ENCODE results near the gene TCF7L1.
A peak's percentile ranks its signal among the peaks of the same experiment; 100 is the strongest.
"Not testable (repeated sequence)": the region's sequence is repeated elsewhere in the genome, so short reads cannot be mapped to it uniquely, and the experiment has no call there.

TCF7L1 gene

GRCh38 chr2:85310330-85310729 is 177.1 kb downstream of the TCF7L1 start:
- Mint-ChIP-seq H3K4me1 (peaks cover 42% of the 10 kb centered on the region), H3K27ac (ENCODE audit: low read depth) (peak overlapping the region; percentile 78)
- DNase-seq (ENCODE audit: low spot score in 2 of 2) = no peak

GRCh38 chr2:85312404-85312803 is 179.2 kb downstream of the TCF7L1 start:
- H3K9me3 Mint-ChIP-seq = no peaks in the 10 kb centered on the region
- H3K4me3 Mint-ChIP-seq = no peak overlapping the region
- peaks cover 30% of the 10 kb centered on the region for H3K36me3 Mint-ChIP-seq (ENCODE audit: insufficient read depth)
- DNase-seq (ENCODE audit: low spot score in 2 of 2) = no peak
- no peak overlapping the region for H3K27ac Mint-ChIP-seq (ENCODE audit: low read depth)
- no peak for ATAC-seq (replicated peaks; ENCODE audit: extremely low read depth, poor library complexity, severe bottlenecking)
- H3K4me1 Mint-ChIP-seq = peaks cover 40% of the 10 kb centered on the region
- no peaks in the 10 kb centered on the region for H3K27me3 Mint-ChIP-seq

More at GRCh38 chr2:85310330-85310729, 177.1 kb downstream of the TCF7L1 start:
- peaks cover 20% of the 10 kb centered on the region for H3K36me3 Mint-ChIP-seq (ENCODE audit: insufficient read depth)
- H3K4me3 Mint-ChIP-seq = peak overlapping the region; percentile 76
- no peak for ATAC-seq (replicated peaks; ENCODE audit: extremely low read depth, poor library complexity, severe bottlenecking)
- H3K9me3 Mint-ChIP-seq = no peaks in the 10 kb centered on the region
- peaks cover 5% of the 10 kb centered on the region for H3K27me3 Mint-ChIP-seq

- no peak for ATAC-seq (replicated peaks; ENCODE audit: extremely low read depth, poor library complexity, severe bottlenecking)
- Mint-ChIP-seq H3K36me3 (ENCODE audit: insufficient read depth) (peaks cover 41% of the 10 kb centered on the region), H3K4me3 (no peak overlapping the region), H3K4me1 (peaks cover 42% of the 10 kb centered on the region), H3K9me3 (no peaks in the 10 kb centered on the region), H3K27ac (ENCODE audit: low read depth) (no peak overlapping the region), H3K27me3 (no peaks in the 10 kb centered on the region)
- no peak for DNase-seq (ENCODE audit: low spot score in 2 of 2)
These were observed 181.7 kb downstream of the TCF7L1 start for GRCh38 chr2:85314884-85315242.

- H3K27me3 Mint-ChIP-seq; H3K4me3 Mint-ChIP-seq; DNase-seq (ENCODE audit: low spot score in 2 of 2); ATAC-seq (replicated peaks; ENCODE audit: extremely low read depth, poor library complexity, severe bottlenecking); H3K9me3 Mint-ChIP-seq; H3K27ac Mint-ChIP-seq (ENCODE audit: low read depth): not testable (repeated sequence)
- H3K4me1 Mint-ChIP-seq = peaks cover 47% of the 10 kb centered on the region
- peaks cover 47% of the 10 kb centered on the region for H3K36me3 Mint-ChIP-seq (ENCODE audit: insufficient read depth)
These were observed 182.7 kb downstream of the TCF7L1 start for GRCh38 chr2:85315921-85316320.

- peak overlapping the region; percentile 75 for H3K27ac Mint-ChIP-seq (ENCODE audit: low read depth)
- DNase-seq (ENCODE audit: low spot score in 2 of 2) (no peak), ATAC-seq (replicated peaks; ENCODE audit: extremely low read depth, poor library complexity, severe bottlenecking) (peak; percentile 63)
- H3K9me3 Mint-ChIP-seq = no peaks in the 10 kb centered on the region
- H3K4me3 Mint-ChIP-seq = peak overlapping the region; percentile 5
- peaks cover 72% of the 10 kb centered on the region for H3K4me1 Mint-ChIP-seq
- no peaks in the 10 kb centered on the region for H3K27me3 Mint-ChIP-seq
- peaks cover 64% of the 10 kb centered on the region for H3K36me3 Mint-ChIP-seq (ENCODE audit: insufficient read depth)
These were observed 185.3 kb downstream of the TCF7L1 start for GRCh38 chr2:85318222-85319074.

GRCh38 chr2:85319796-85320195 is 186.6 kb downstream of the TCF7L1 start:
- H3K4me1 Mint-ChIP-seq = peaks cover 75% of the 10 kb centered on the region
- H3K9me3 Mint-ChIP-seq = no peaks in the 10 kb centered on the region
- H3K4me3 Mint-ChIP-seq = peak overlapping the region; percentile 5
- H3K36me3 Mint-ChIP-seq (ENCODE audit: insufficient read depth) = peaks cover 74% of the 10 kb centered on the region
- peak overlapping the region; percentile 75 for H3K27ac Mint-ChIP-seq (ENCODE audit: low read depth)
- no peaks in the 10 kb centered on the region for H3K27me3 Mint-ChIP-seq
- no peak for ATAC-seq (replicated peaks; ENCODE audit: extremely low read depth, poor library complexity, severe bottlenecking)
- no peak for DNase-seq (ENCODE audit: low spot score in 2 of 2)

GRCh38 chr2:85323351-85323987 is 190.3 kb downstream of the TCF7L1 start:
- H3K27ac Mint-ChIP-seq (ENCODE audit: low read depth) = peak overlapping the region; percentile 23

GRCh38 chr2:85323988-85324367 is 190.8 kb downstream of the TCF7L1 start:
- Mint-ChIP-seq H3K27ac (ENCODE audit: low read depth) (peak overlapping the region; percentile 23), H3K4me3 (peak overlapping the region; percentile 91), H3K4me1 (peaks cover 93% of the 10 kb centered on the region), H3K36me3 (ENCODE audit: insufficient read depth) (peaks cover 91% of the 10 kb centered on the region)
- H3K27me3 Mint-ChIP-seq; ATAC-seq (replicated peaks; ENCODE audit: extremely low read depth, poor library complexity, severe bottlenecking); DNase-seq (ENCODE audit: low spot score in 2 of 2); H3K9me3 Mint-ChIP-seq: not testable (repeated sequence)

More at GRCh38 chr2:85323351-85323987, 190.3 kb downstream of the TCF7L1 start:
- H3K27me3 Mint-ChIP-seq = no peaks in the 10 kb centered on the region
- peaks cover 91% of the 10 kb centered on the region for H3K36me3 Mint-ChIP-seq (ENCODE audit: insufficient read depth)
- ATAC-seq (replicated peaks; ENCODE audit: extremely low read depth, poor library complexity, severe bottlenecking) = no peak
- no peak for DNase-seq (ENCODE audit: low spot score in 2 of 2)
- H3K4me1 Mint-ChIP-seq = peaks cover 93% of the 10 kb centered on the region
- no peaks in the 10 kb centered on the region for H3K9me3 Mint-ChIP-seq
- H3K4me3 Mint-ChIP-seq = peak overlapping the region; percentile 91

- H3K9me3 Mint-ChIP-seq = no peaks in the 10 kb centered on the region
- ATAC-seq (replicated peaks; ENCODE audit: extremely low read depth, poor library complexity, severe bottlenecking) = no peak
- H3K4me3 Mint-ChIP-seq = peak overlapping the region; percentile 91
- H3K4me1 Mint-ChIP-seq = peaks cover 91% of the 10 kb centered on the region
- DNase-seq (ENCODE audit: low spot score in 2 of 2) = no peak
- H3K27me3 Mint-ChIP-seq = no peaks in the 10 kb centered on the region
- peak overlapping the region; percentile 98 for H3K27ac Mint-ChIP-seq (ENCODE audit: low read depth)
- peaks cover 85% of the 10 kb centered on the region for H3K36me3 Mint-ChIP-seq (ENCODE audit: insufficient read depth)
These were observed 191.7 kb downstream of the TCF7L1 start for GRCh38 chr2:85324639-85325465.

- H3K9me3 Mint-ChIP-seq = no peaks in the 10 kb centered on the region
- DNase-seq (ENCODE audit: low spot score in 2 of 2) (no peak), ATAC-seq (replicated peaks; ENCODE audit: extremely low read depth, poor library complexity, severe bottlenecking) (no peak)
- no peaks in the 10 kb centered on the region for H3K27me3 Mint-ChIP-seq
- peaks cover 85% of the 10 kb centered on the region for H3K4me1 Mint-ChIP-seq
- peaks cover 79% of the 10 kb centered on the region for H3K36me3 Mint-ChIP-seq (ENCODE audit: insufficient read depth)
- H3K27ac Mint-ChIP-seq (ENCODE audit: low read depth) = peak overlapping the region; percentile 98
- peak overlapping the region; percentile 91 for H3K4me3 Mint-ChIP-seq
These were observed 192.2 kb downstream of the TCF7L1 start for GRCh38 chr2:85325466-85325811.

- peak overlapping the region; percentile 98 for H3K27ac Mint-ChIP-seq (ENCODE audit: low read depth)
- ATAC-seq (replicated peaks; ENCODE audit: extremely low read depth, poor library complexity, severe bottlenecking) = peak; percentile 12
- no peaks in the 10 kb centered on the region for H3K27me3 Mint-ChIP-seq
- peaks cover 71% of the 10 kb centered on the region for H3K36me3 Mint-ChIP-seq (ENCODE audit: insufficient read depth)
- peak overlapping the region; percentile 91 for H3K4me3 Mint-ChIP-seq
- H3K4me1 Mint-ChIP-seq = peaks cover 74% of the 10 kb centered on the region
- DNase-seq (ENCODE audit: low spot score in 2 of 2) = peak in 1 of 2 donors; percentile 31
- H3K9me3 Mint-ChIP-seq = no peaks in the 10 kb centered on the region
These were observed 193.4 kb downstream of the TCF7L1 start for GRCh38 chr2:85326406-85327159.

Data from central memory CD8-positive, alpha-beta T cell (primary cell).